HFF-Myc (cell line): ENCODE results near the gene NSFL1C.

Source experiments
- DNase-seq: peaks from one replicate; pipeline ENCODE4 v3.0.0-alpha.2; 2011; ENCODE audit warnings: low read depth; ENCODE audit errors: extremely low read depth
- H3K4me3 ChIP-seq: replicated peaks from 2 replicates; pipeline ENCODE4 v1.5.1; 2011; ENCODE audit warnings: low read depth, mild to moderate bottlenecking, control low read depth, low read length
- TF ChIP-seq, protein P1 (sequence below): IDR thresholded peaks from 2 replicates; pipeline ENCODE4 v1.5.1; 2012; ENCODE audit warnings: mild to moderate bottlenecking, low read depth, low read length, control low read depth; ENCODE audit errors: missing control alignments

Gene NSFL1C

DNA sequence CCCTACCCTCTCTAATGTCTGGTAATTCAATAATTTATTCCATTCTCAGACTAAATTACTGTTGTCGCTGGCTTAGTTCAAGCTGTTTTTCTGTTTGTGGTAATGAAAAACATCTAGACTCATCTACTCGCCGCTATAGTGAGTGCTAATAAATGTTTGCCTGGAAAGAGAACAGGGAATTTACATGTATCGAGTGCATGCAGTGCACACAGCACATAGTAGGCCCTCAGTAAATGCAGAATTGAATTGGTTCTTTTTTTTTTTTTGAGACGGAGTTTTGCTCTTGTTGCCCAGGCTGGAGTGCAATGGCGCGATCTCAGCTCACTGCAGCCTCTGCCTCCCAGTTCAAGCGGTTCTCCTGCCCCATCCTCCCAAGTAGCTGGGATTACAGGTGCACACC is 7.7 kb upstream of the NSFL1C start:
- no peak overlapping the region for H3K4me3 ChIP-seq
- TF ChIP-seq, protein P1, sequence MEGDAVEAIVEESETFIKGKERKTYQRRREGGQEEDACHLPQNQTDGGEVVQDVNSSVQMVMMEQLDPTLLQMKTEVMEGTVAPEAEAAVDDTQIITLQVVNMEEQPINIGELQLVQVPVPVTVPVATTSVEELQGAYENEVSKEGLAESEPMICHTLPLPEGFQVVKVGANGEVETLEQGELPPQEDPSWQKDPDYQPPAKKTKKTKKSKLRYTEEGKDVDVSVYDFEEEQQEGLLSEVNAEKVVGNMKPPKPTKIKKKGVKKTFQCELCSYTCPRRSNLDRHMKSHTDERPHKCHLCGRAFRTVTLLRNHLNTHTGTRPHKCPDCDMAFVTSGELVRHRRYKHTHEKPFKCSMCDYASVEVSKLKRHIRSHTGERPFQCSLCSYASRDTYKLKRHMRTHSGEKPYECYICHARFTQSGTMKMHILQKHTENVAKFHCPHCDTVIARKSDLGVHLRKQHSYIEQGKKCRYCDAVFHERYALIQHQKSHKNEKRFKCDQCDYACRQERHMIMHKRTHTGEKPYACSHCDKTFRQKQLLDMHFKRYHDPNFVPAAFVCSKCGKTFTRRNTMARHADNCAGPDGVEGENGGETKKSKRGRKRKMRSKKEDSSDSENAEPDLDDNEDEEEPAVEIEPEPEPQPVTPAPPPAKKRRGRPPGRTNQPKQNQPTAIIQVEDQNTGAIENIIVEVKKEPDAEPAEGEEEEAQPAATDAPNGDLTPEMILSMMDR = no peak
- no peak for DNase-seq

DNA sequence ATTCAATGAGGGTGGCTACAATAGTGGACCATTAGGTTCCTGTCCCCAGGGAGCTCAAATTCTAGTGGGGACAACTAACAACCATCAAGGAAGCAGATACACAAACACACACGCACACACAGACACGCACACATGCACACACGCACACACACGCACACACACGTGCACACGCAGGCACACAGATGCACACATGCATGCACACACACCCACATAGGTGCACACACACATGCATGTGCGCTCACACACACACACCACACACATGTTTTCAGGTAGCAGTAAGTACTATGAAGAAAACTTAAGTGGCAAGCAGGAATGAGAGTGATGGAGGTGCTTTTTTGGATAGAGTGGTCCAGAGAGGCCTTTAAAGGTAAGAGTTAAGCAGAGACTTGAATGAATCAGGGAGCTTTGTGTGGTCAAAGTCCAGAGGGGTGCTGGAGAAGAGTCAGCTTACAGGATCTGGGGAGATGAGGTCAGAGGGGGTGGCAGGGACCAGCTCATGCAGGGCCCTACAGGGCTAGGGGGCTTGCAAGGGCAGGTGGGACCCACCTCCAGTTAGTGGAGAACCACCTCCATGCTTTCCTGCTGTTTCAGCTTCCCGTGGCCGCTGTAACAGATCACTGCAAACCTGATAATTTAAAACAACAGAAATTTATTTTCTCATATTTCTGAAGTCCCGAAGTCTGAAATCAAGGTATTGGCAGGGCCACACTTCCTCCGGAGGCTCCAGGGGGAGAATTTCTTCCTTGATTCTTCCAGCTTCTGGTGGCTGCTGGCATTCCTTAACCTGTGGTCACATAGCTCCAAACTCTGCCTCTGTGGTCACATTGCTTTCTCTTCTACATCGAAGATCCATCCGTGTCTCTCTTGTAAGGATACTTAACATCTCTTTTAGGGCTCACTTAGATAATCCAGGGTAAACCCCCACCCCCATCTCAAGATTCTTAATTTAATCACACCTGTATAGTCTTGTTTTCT is 6.9 kb upstream of the NSFL1C start:
- no peak overlapping the region for H3K4me3 ChIP-seq
- DNase-seq = no peak
- TF ChIP-seq, protein P1 = no peak

DNA sequence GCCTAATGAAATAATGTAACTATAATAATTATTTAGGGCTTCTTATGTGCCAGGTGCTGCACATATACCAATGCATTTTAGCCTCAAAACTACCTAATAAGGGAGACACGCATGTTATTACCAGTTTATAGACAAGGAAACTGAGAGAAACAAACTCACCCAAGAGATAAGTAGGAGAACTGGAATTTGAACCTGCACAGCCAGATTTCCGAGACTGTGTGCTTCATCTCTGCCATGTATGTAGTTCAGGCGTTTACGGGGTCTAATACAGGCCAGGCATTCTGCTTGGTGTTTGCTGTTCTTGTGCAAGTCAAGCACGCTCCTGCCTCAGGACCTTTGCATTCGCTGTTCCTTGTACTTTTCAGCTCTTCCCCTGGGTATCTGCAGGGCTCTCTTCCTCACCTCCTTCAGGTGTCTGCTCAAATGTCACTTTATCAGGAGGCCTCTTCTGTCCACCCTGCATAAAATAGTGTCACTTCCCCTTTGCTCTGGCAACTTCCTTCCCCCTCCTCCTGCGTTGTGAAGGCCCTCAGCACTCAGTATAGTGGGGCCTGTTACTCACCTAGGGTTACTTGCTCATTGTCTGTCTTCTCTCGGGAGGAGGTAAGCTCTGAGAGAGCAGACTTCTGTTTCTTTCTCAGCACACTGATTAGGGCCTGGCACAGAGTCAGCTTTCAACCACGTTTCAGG is 6.1 kb upstream of the NSFL1C start:
- no peak overlapping the region for H3K4me3 ChIP-seq
- TF ChIP-seq, protein P1 = no peak
- DNase-seq = no peak

DNA sequence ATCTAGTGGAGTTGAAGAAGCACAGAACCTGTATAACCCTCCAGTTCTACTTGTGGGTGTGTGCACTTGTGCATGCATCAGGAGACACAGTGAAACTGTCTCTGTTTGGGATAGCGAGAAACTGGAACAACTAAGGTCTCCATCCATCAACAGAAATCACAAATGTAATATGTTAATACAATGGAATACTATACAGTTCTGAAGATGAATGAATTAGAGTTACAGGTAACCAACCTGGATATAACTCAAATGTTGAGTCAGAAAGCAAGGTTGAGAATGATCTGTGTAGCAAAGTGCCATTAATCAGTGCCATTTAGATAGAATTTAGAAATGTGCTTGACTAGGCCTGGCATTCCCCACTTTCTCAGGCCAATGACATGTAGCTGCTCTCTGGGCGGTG is 4.6 kb upstream of the NSFL1C start:
- no peak for DNase-seq
- no peak overlapping the region for H3K4me3 ChIP-seq
- TF ChIP-seq, protein P1 = no peak

DNA sequence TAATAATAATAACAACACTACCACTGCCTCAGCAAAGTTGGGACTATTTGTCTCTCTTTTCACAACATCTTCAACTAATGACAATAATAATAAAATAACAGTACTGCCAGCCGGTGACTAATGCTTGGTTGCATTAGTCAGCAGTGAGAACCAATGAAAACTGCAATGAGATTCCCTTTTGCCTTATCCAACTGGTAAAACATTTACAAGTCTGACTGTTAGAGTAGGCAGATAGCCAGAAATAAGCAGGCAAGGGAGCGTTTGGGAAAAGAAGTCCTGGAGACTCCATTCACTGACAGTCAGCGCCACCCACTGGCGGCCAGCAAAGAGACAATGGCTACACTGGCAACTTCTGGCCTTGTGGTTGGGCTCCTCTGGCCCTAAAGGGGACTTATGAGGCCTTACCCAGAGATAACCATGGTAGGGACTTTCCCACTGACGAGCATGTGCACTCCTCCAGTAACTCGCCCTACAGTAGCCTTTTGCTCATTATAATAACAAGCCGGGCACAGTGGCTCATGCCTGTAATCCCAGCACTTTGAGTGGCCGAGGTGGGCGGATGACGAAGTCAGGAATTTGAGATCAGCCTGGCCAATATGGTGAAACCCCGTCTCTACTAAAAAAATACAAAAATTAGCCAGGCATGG is 3.4 kb upstream of the NSFL1C start:
- no peak overlapping the region for H3K4me3 ChIP-seq
- TF ChIP-seq, protein P1 = peak; percentile 87
- peak; percentile 98 for DNase-seq

DNA sequence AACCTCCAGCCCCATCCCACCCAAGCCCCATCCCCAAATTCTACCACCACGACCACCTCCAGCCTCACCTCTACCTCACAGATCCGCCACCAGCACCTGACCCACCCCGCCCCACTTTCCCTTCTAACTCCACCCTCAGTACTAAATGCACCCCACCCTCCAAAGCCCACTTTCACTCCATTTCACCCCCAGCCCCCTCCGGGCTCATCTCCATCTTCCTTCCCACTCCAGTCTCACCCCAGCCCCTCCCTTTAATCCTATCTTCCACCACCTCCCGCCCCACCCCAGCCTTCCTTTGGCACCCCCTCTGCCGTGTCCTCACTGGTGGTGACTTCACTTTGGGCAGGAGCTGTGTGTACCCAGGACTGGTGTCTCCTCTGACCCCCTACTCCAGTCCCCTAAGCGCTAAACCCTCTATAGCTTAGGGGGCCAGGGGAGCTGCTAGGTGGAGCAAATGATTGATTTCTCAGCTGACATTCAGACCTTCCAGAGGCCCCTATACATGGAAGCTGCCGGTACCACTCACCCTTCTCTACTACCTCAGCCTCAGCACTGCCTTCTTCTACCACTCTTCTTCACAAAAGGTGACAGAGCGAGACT is 2.8 kb upstream of the NSFL1C start:
- DNase-seq = no peak
- no peak overlapping the region for H3K4me3 ChIP-seq
- TF ChIP-seq, protein P1 = no peak
